ENCODE results near the gene PRODH2. TPM values are rescaled to one million over a fixed set of nuclear protein-coding genes. Genes with fewer than 3 reads are reported as not detected.

The PRODH2 gene
- polyA plus RNA-seq, 3 donors from 2014 or later = not detected

Other genes starting within 250 kb of the PRODH2 start
- gene ATP4A, start 249.2 kb downstream of the PRODH2 start, polyA plus RNA-seq = not detected
- not detected for gene PMIS2, start 226.7 kb downstream of the PRODH2 start, polyA plus RNA-seq
- 1 to 10 TPM in 2 of 3 donors, under 1 TPM in 1; 0.98 to 7.5 (median 6.0) TPM for gene HAUS5, start 200.1 kb downstream of the PRODH2 start, polyA plus RNA-seq
- gene RBM42, start 183.8 kb downstream of the PRODH2 start, polyA plus RNA-seq = 10 to 100 TPM; 51.4 to 91.8 (median 72.7) TPM
- gene ETV2, start 171.1 kb downstream of the PRODH2 start, polyA plus RNA-seq = under 1 TPM; 0.55 to 0.79 (median 0.68) TPM
- gene COX6B1, start 164.5 kb downstream of the PRODH2 start, polyA plus RNA-seq = 1,000 to 10,000 TPM in 1 of 3 donors, 100 to 1,000 TPM in 2; 711 to 1,050 (median 736) TPM
- gene UPK1A, start 146.3 kb downstream of the PRODH2 start, polyA plus RNA-seq = not detected
- not detected for gene ZBTB32, start 108.3 kb downstream of the PRODH2 start, polyA plus RNA-seq
- gene KMT2B, start 94.8 kb downstream of the PRODH2 start, polyA plus RNA-seq = 1 to 10 TPM in 1 of 3 donors, under 1 TPM in 1, not detected in 1; 0.30 to 1.8 TPM
- gene IGFLR1, start 70.4 kb downstream of the PRODH2 start, polyA plus RNA-seq = 100 to 1,000 TPM in 2 of 3 donors, 10 to 100 TPM in 1; 94.6 to 116 (median 109) TPM
- gene U2AF1L4, start 67.4 kb downstream of the PRODH2 start, polyA plus RNA-seq = 10 to 100 TPM; 11.8 to 21.4 (median 15.8) TPM
- 100 to 1,000 TPM; 127 to 149 (median 129) TPM for gene PSENEN, start 67.2 kb downstream of the PRODH2 start, polyA plus RNA-seq
- 10 to 100 TPM in 2 of 3 donors, 1 to 10 TPM in 1; 9.7 to 15.2 (median 12.6) TPM for gene LIN37, start 64.3 kb downstream of the PRODH2 start, polyA plus RNA-seq
- gene HSPB6, start 55.8 kb downstream of the PRODH2 start, polyA plus RNA-seq = not detected
- gene PROSER3, start 54.7 kb downstream of the PRODH2 start, polyA plus RNA-seq = 1 to 10 TPM; 1.2 to 7.8 (median 2.2) TPM
- under 1 TPM in 1 of 3 donors, not detected in 2; 0.37 TPM for gene ARHGAP33, start 37.3 kb downstream of the PRODH2 start, polyA plus RNA-seq
- gene NPHS1, start 39.7 kb upstream of the PRODH2 start, polyA plus RNA-seq = not detected
- under 1 TPM in 1 of 3 donors, not detected in 2; 0.19 TPM for gene KIRREL2, start 44.1 kb upstream of the PRODH2 start, polyA plus RNA-seq
- under 1 TPM in 1 of 3 donors, not detected in 2; 0.72 TPM for gene APLP1, start 55.7 kb upstream of the PRODH2 start, polyA plus RNA-seq
- gene NFKBID, start 87.7 kb upstream of the PRODH2 start, polyA plus RNA-seq = 1 to 10 TPM; 2.7 to 8.0 (median 2.9) TPM
- gene HCST, start 89.7 kb upstream of the PRODH2 start, polyA plus RNA-seq = 1,000 to 10,000 TPM; 1,885 to 2,801 (median 2,654) TPM
- 1,000 to 10,000 TPM; 2,771 to 3,312 (median 2,871) TPM for gene TYROBP, start 95.5 kb upstream of the PRODH2 start, polyA plus RNA-seq
- gene LRFN3, start 123.5 kb upstream of the PRODH2 start, polyA plus RNA-seq = under 1 TPM; 0.17 to 0.62 (median 0.32) TPM
- gene SDHAF1, start 182.3 kb upstream of the PRODH2 start, polyA plus RNA-seq = 10 to 100 TPM; 44.7 to 51.0 (median 48.3) TPM
- gene SYNE4, start 196.0 kb upstream of the PRODH2 start, polyA plus RNA-seq = not detected
- gene ALKBH6, start 201.4 kb upstream of the PRODH2 start, polyA plus RNA-seq = 10 to 100 TPM; 27.2 to 34.6 (median 30.0) TPM
- gene CLIP3, start 220.0 kb upstream of the PRODH2 start, polyA plus RNA-seq = under 1 TPM in 2 of 3 donors, not detected in 1; 0.07 to 0.55 TPM
- 10 to 100 TPM in 2 of 3 donors, 1 to 10 TPM in 1; 3.2 to 10.7 (median 10.1) TPM for gene THAP8, start 241.4 kb upstream of the PRODH2 start, polyA plus RNA-seq
- gene WDR62, start 242.1 kb upstream of the PRODH2 start, polyA plus RNA-seq = under 1 TPM in 2 of 3 donors, not detected in 1; 0.12 to 0.77 TPM